ENCODE results near the gene ZGPAT. TPM values are rescaled to one million over a fixed set of nuclear protein-coding genes. Genes with fewer than 3 reads are reported as not detected.
"Not testable (repeated sequence)": the region's sequence is repeated elsewhere in the genome, so short reads cannot be mapped to it uniquely, and the experiment has no call there.

The ZGPAT gene
- total RNA-seq, 1 experiment from 2014 or later: 27.6 TPM

DNA sequence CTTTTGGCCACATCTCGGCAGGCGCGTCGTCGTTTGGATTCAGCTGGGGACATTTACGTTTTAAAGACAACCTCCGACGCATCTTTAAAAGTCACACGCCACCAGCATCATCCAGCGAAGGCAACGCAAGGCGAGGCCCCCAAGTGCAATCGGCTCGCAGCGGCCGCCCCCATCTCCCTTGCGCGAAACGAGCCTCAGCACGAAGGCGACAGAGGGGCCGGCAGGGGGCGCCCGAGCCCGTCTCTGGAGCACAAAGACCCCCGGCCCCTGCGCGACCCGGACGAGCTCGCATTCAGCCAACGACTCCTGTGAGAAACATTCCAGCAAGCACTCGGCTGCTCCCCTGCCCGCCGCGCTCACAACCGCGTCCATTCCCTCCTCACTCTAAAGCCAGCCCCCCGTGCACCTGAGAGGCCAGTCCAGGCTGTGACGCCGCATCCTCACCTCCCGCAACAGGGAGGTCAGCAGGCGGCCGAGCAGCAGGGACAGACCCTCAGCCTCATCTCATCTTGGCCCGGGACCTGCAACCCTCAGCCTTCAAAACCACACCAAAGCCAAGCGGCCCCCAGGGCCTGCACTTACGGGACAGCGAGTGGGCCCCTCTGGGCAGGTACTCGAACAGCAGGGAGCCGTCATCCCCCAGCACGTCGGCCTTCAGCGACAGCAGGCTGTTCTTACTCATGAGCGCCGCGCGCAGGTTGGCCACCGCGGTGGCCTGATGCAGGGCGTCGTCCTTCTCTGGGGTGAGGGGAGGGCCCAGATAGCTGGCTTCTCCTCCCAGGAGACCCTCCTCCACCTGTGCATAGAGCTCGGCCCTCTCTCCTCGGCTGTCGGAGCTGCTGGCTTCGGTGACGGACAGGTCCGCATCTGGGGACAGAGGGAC lies 67.5 kb downstream of the ZGPAT start:
- peak overlapping the region; percentile 88 to 95 (median 92); a peak in 6 of 7 replicates for H3K27ac Mint-ChIP-seq
- Histone ChIP-seq H3K4me1 (ENCODE audit: insufficient read depth, low read length) (no peaks in the 10 kb centered on the region), H3K4ac (ENCODE audit: low read depth, low read length) (no peak overlapping the region), H3K9me3 (ENCODE audit: control insufficient read depth, low read depth, low read length) (no peaks in the 10 kb centered on the region), H4K20me1 (ENCODE audit: control insufficient read depth, insufficient read depth, insufficient read length) (no peaks in the 10 kb centered on the region), H3K4me2 (ENCODE audit: insufficient read depth, insufficient read length, low read length) (peak overlapping the region; percentile 60), H2BK120ac (ENCODE audit: low read depth, low read length, poor library complexity, severe bottlenecking) (no peak overlapping the region), H3K27me3 (ENCODE audit: insufficient read depth, low read length) (no peaks in the 10 kb centered on the region), H4K5ac (ENCODE audit: insufficient read length, low read depth, low read length) (no peak overlapping the region), H3K9ac (ENCODE audit: extremely low read depth, insufficient read length, low read length) (no peak overlapping the region), H3K27ac (ENCODE audit: insufficient read length, low read depth, low read length) (no peak overlapping the region), H2BK20ac (ENCODE audit: low read depth, low read length, poor library complexity, severe bottlenecking) (no peak overlapping the region), H2AFZ (ENCODE audit: low read length) (no peak overlapping the region), H3K79me2 (ENCODE audit: insufficient read depth, low read length) (peaks cover 2% of the 10 kb centered on the region; the same call in 1 of the 2 replicates), H3K23ac (ENCODE audit: insufficient read length, low read depth, low read length) (no peak overlapping the region), H4K8ac (replicated peaks; ENCODE audit: insufficient read length, low read depth, low read length) (no peak overlapping the region), H2BK5ac (ENCODE audit: insufficient read length, low read length) (no peak overlapping the region), H3K79me1 (ENCODE audit: insufficient read depth, low read depth, low read length, poor library complexity, severe bottlenecking) (no peaks in the 10 kb centered on the region), H2BK12ac (ENCODE audit: insufficient read length, low read depth, low read length) (no peak overlapping the region), H3K23me2 (ENCODE audit: insufficient read length, low read depth, low read length, poor library complexity, severe bottlenecking) (peaks cover 7% of the 10 kb centered on the region), H2BK15ac (ENCODE audit: low read depth, low read length) (no peak overlapping the region), H4K91ac (ENCODE audit: insufficient read length, low read depth, low read length) (no peak overlapping the region), H3T11ph (ENCODE audit: low read length) (no peak overlapping the region), H3K56ac (ENCODE audit: insufficient read length, low read depth, low read length) (no peak overlapping the region), H2AK5ac (ENCODE audit: insufficient read length, low read length) (no peak overlapping the region), H3K14ac (ENCODE audit: insufficient read depth, low read length) (peak overlapping the region; percentile 9; the same call in 1 of the 2 replicates), H3K18ac (ENCODE audit: insufficient read length, low read depth, low read length) (peak overlapping the region; percentile 6)
- WGBS (ENCODE audit: extremely low coverage, insufficient read length, low lambda C conversion rate): no CpG with 5 or more reads among the region's 67 CpGs
- H3K4me1 Mint-ChIP-seq: peaks cover 19 to 21% of the 10 kb centered on the region in 2 experiments
- no peaks in the 10 kb centered on the region; a peak in 2 of 5 replicates for H3K9me3 Mint-ChIP-seq
- H3K27me3 Mint-ChIP-seq (ENCODE audit: low read depth): no peaks in the 10 kb centered on the region; the same call in 1 of the 2 replicates
- H3K36me3 Mint-ChIP-seq (ENCODE audit: insufficient read depth in 1 of 3, low read depth in 3 of 3): peaks cover 3 to 16% (median 12%) of the 10 kb centered on the region in 3 experiments; a peak in 6 of 7 replicates
- H3K4me3 Mint-ChIP-seq: peak overlapping the region; percentile 71 to 80
- TF ChIP-seq, protein P1, sequence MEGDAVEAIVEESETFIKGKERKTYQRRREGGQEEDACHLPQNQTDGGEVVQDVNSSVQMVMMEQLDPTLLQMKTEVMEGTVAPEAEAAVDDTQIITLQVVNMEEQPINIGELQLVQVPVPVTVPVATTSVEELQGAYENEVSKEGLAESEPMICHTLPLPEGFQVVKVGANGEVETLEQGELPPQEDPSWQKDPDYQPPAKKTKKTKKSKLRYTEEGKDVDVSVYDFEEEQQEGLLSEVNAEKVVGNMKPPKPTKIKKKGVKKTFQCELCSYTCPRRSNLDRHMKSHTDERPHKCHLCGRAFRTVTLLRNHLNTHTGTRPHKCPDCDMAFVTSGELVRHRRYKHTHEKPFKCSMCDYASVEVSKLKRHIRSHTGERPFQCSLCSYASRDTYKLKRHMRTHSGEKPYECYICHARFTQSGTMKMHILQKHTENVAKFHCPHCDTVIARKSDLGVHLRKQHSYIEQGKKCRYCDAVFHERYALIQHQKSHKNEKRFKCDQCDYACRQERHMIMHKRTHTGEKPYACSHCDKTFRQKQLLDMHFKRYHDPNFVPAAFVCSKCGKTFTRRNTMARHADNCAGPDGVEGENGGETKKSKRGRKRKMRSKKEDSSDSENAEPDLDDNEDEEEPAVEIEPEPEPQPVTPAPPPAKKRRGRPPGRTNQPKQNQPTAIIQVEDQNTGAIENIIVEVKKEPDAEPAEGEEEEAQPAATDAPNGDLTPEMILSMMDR (conservative IDR thresholded peaks at IDR 0.05): peak; percentile 94
- DNase-seq: peak; percentile 89

DNA sequence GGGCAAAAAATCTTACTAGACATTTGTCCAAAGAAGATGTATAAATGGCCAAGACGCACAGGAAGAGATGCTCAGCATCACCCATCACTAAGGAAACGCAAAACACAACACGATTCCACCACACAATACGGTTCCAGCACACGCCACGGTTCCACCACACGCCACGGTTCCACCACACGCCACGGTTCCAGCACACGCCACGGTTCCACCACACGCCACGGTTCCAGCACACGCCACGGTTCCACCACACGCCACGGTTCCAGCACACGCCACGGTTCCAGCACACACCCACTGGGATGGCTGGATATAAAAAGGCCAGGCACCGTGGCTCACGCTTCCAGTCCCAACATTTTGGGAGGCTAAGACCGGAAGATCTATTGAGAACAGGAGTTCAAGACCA lies 69.0 kb downstream of the ZGPAT start:
- not testable (repeated sequence) for H3K4ac ChIP-seq (ENCODE audit: low read depth, low read length); H2BK120ac ChIP-seq (ENCODE audit: low read depth, low read length, poor library complexity, severe bottlenecking); H3K4me2 ChIP-seq (ENCODE audit: insufficient read depth, insufficient read length, low read length); H4K5ac ChIP-seq (ENCODE audit: insufficient read length, low read depth, low read length); H2BK15ac ChIP-seq (ENCODE audit: low read depth, low read length); H2BK20ac ChIP-seq (ENCODE audit: low read depth, low read length, poor library complexity, severe bottlenecking); H3K27ac ChIP-seq (ENCODE audit: insufficient read length, low read depth, low read length); H3K23me2 ChIP-seq (ENCODE audit: insufficient read length, low read depth, low read length, poor library complexity, severe bottlenecking); H2AFZ ChIP-seq (ENCODE audit: low read length); H3K27me3 ChIP-seq (ENCODE audit: insufficient read depth, low read length); H2BK5ac ChIP-seq (ENCODE audit: insufficient read length, low read length); H3K27ac Mint-ChIP-seq; H3K9me3 ChIP-seq (ENCODE audit: control insufficient read depth, low read depth, low read length); H3K18ac ChIP-seq (ENCODE audit: insufficient read length, low read depth, low read length); H4K20me1 ChIP-seq (ENCODE audit: control insufficient read depth, insufficient read depth, insufficient read length); H3T11ph ChIP-seq (ENCODE audit: low read length); H2BK12ac ChIP-seq (ENCODE audit: insufficient read length, low read depth, low read length); H4K91ac ChIP-seq (ENCODE audit: insufficient read length, low read depth, low read length); H3K9me3 Mint-ChIP-seq; H3K4me3 Mint-ChIP-seq; H3K9ac ChIP-seq (ENCODE audit: extremely low read depth, insufficient read length, low read length); H2AK5ac ChIP-seq (ENCODE audit: insufficient read length, low read length); H3K27me3 Mint-ChIP-seq (ENCODE audit: low read depth); DNase-seq; H3K14ac ChIP-seq (ENCODE audit: insufficient read depth, low read length); H3K79me2 ChIP-seq (ENCODE audit: insufficient read depth, low read length); H3K23ac ChIP-seq (ENCODE audit: insufficient read length, low read depth, low read length); H3K4me1 ChIP-seq (ENCODE audit: insufficient read depth, low read length); H3K56ac ChIP-seq (ENCODE audit: insufficient read length, low read depth, low read length); H4K8ac ChIP-seq (replicated peaks; ENCODE audit: insufficient read length, low read depth, low read length); H3K79me1 ChIP-seq (ENCODE audit: insufficient read depth, low read depth, low read length, poor library complexity, severe bottlenecking)
- Mint-ChIP-seq H3K4me1 (peaks cover 19 to 21% of the 10 kb centered on the region in 2 experiments), H3K36me3 (ENCODE audit: insufficient read depth in 1 of 3, low read depth in 3 of 3) (peaks cover 3 to 16% (median 9%) of the 10 kb centered on the region in 3 experiments; a peak in 6 of 7 replicates)
- no CpG with 5 or more reads among the region's 23 CpGs for WGBS (ENCODE audit: extremely low coverage, insufficient read length, low lambda C conversion rate)

All from H9 (cell line).